K562 (cell line): ENCODE data around the gene TMEM245. TPM values are rescaled to one million over a fixed set of nuclear protein-coding genes. Genes with fewer than 3 reads are reported as not detected.

ENCODE experiments used
- CBX3 ChIP-seq, 2 experiments: IDR thresholded peaks; 1 replicate in 1 of 2; 2 replicates in 1 of 2; pipeline ENCODE4 v1.6.1; 2012; ENCODE audit warnings: inconsistent platforms in 2 of 2, low read length in 2 of 2, borderline replicate concordance in 1 of 2, control low read depth in 1 of 2
- CTBP1 ChIP-seq: fragments of 450-650 bp; IDR thresholded peaks from 2 replicates; pipeline ENCODE4 v1.6.1; 2016; ENCODE audit warnings: borderline replicate concordance
- ETV5 ChIP-seq: sonication (generic); formaldehyde crosslinking; IDR thresholded peaks from 2 replicates; pipeline ENCODE4 v1.4.0; 2020; ENCODE audit warnings: low read depth, mild to moderate bottlenecking, missing genetic modification reagents
- HMBOX1 ChIP-seq: sonication (generic); IDR thresholded peaks from 2 replicates; pipeline ENCODE4 v1.6.1; 2016
- HNRNPL ChIP-seq: fragments of 200-400 bp; formaldehyde crosslinking; IDR thresholded peaks from 2 replicates; pipeline ENCODE4 v1.6.1; 2017; ENCODE audit warnings: low read depth, mild to moderate bottlenecking, low read length
- MAZ ChIP-seq, 2 experiments: fragments of 450-650 bp in 1 of 2; sonication (generic) in 1 of 2; formaldehyde crosslinking; IDR thresholded peaks in 1 of 2; conservative IDR thresholded peaks in 1 of 2; 2 replicates each; pipeline versions ENCODE4 v1.4.0 to v1.5.0; 2020; ENCODE audit warnings: mild to moderate bottlenecking in 1 of 2, missing genetic modification reagents in 1 of 2
- MCM7 ChIP-seq, 2 experiments: fragments of 450-650 bp; IDR thresholded peaks; 2 replicates each; pipeline ENCODE4 v1.6.1; 2016 to 2018
- MED1 ChIP-seq: sonication (generic); formaldehyde crosslinking; IDR thresholded peaks from 2 replicates; pipeline ENCODE4 v1.8.1; 2023; ENCODE audit warnings: missing genetic modification reagents, borderline replicate concordance
- MEF2D ChIP-seq: conservative IDR thresholded peaks from 2 replicates; pipeline ENCODE4 v1.6.1; 2016; ENCODE audit warnings: low read depth, missing genetic modification characterization, missing compliant biosample characterization
- MTA3 ChIP-seq: fragments of 450-650 bp; formaldehyde crosslinking; IDR thresholded peaks from 2 replicates; pipeline ENCODE4 v1.6.1; 2017; ENCODE audit warnings: mild to moderate bottlenecking, borderline replicate concordance
- MYNN ChIP-seq, 2 experiments: sonication (generic); formaldehyde crosslinking in 1 of 2; IDR thresholded peaks; 2 replicates each; pipeline versions ENCODE4 v1.5.0 to v1.6.1; 2016 to 2020; ENCODE audit warnings: antibody characterized with exemption in 1 of 2, missing genetic modification reagents in 1 of 2
- NCOR1 ChIP-seq: fragments of 450-650 bp; IDR thresholded peaks from 2 replicates; pipeline ENCODE4 v1.6.1; 2016; ENCODE audit warnings: mild to moderate bottlenecking, moderate library complexity
- POLR2AphosphoS5 ChIP-seq: IDR thresholded peaks from 2 replicates; pipeline ENCODE4 v1.6.1; 2011; ENCODE audit warnings: mild to moderate bottlenecking, low read depth, low read length, moderate library complexity; ENCODE audit not compliant: control insufficient read depth, insufficient read depth
- SMARCA5 ChIP-seq: fragments of 450-650 bp; IDR thresholded peaks from 2 replicates; pipeline ENCODE4 v1.6.1; 2016
- SOX6 ChIP-seq: fragments of 450-650 bp; IDR thresholded peaks from 2 replicates; pipeline ENCODE4 v1.6.1; 2014; ENCODE audit warnings: mild to moderate bottlenecking
- ZBED1 ChIP-seq: IDR thresholded peaks from 2 replicates; pipeline ENCODE4 v1.6.1; 2014
- ZBTB11 ChIP-seq, 3 experiments: fragments of 200-800 bp in 1 of 3; fragments of 250-450 bp in 1 of 3; fragments of 450-650 bp in 1 of 3; sonication (Bioruptor Pico) in 1 of 3; sonication (Bioruptor generic) in 1 of 3; formaldehyde crosslinking in 1 of 3; IDR thresholded peaks; 2 replicates each; pipeline versions ENCODE4 v1.6.1 to v1.8.0; 2016 to 2022; ENCODE audit warnings: mild to moderate bottlenecking in 2 of 3, missing genetic modification characterization in 2 of 3, missing compliant biosample characterization in 1 of 3, moderate library complexity in 1 of 3
- polyA plus RNA-seq, 8 experiments: library from polyadenylated mRNA; depleted of rRNA in 4 of 8; stranded (reverse) in 5 of 8; unstranded in 3 of 8; fragments of >200 nt; fragmentation: Nextera tagmentation in 2 of 8; fragmentation: Illumina TruSeq in 1 of 8; extraction: Ambion mirVana in 2 of 8; extraction: Trizol in 1 of 8; gene quantifications; 2 replicates each; pipeline versions ENCODE4 v1.2.1 to v1.2.3, GENCODE V29; 2011 to 2014; ENCODE audit warnings: inconsistent platforms in 1 of 8, missing spikeins in 1 of 8
- total RNA-seq, 7 experiments: library from RNA; depleted of rRNA in 6 of 7; stranded (reverse); fragments of >200 nt in 6 of 7; fragmentation: Illumina TruSeq in 2 of 7; extraction: Trizol in 2 of 7; gene quantifications; 2 replicates each; pipeline versions ENCODE4 v1.2.1 to v1.2.3, GENCODE V29; 2011 to 2021; ENCODE audit warnings: low replicate concordance in 1 of 7
- TF ChIP-seq, protein P1 (sequence below): sonication (generic); formaldehyde crosslinking; IDR thresholded peaks from 2 replicates; pipeline ENCODE4 v1.8.1; 2023; ENCODE audit warnings: mild to moderate bottlenecking, missing genetic modification reagents
- TF ChIP-seq, protein P2 (sequence below): fragments of 450-650 bp; conservative IDR thresholded peaks from 2 replicates; pipeline ENCODE4 v1.6.1; 2016; ENCODE audit warnings: missing genetic modification characterization, low read depth, mild to moderate bottlenecking, missing compliant biosample characterization, moderate library complexity

TMEM245 gene
- total and polyA plus RNA-seq, 9 of the 15 experiments (the other 6 are each of a cell fraction or from before 2014, with no cell fraction given) = 8.5 to 43.2 (median 24.3) TPM

DNA sequence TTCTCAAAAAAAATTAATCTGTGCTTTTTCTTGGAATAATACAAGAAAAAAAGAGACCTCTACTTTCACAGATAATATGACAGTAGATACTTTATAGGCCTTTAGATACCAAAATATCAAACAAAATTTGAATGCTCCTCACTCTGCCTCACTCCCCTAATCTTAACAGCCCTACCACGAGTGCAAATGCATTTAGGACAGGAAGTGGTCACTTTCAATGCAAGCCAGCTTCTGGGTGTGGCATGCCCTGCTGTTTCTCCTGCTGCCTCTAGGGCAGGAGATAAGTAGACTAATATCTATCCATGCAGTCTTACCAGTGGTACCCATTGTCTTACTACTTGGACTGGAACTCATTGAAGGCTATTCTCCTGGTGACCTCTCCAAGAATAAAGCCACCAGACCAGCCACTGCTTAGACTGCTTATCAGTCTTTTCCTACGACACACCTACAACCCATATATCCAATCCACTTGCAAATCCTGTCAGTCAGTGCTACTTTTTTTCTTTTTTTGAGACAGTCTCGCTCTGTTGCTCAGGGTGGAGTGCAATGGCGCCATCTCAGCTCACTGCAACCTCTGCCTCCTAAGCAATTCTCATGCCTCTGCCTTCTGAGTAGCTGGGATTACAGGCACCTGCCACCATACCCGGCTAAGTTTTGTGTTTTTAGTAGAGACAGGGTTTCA, 24.3 kb upstream of the TMEM245 start (continued):
- peak; percentile 59 for TF ChIP-seq SOX6
- TF ChIP-seq, protein P1, sequence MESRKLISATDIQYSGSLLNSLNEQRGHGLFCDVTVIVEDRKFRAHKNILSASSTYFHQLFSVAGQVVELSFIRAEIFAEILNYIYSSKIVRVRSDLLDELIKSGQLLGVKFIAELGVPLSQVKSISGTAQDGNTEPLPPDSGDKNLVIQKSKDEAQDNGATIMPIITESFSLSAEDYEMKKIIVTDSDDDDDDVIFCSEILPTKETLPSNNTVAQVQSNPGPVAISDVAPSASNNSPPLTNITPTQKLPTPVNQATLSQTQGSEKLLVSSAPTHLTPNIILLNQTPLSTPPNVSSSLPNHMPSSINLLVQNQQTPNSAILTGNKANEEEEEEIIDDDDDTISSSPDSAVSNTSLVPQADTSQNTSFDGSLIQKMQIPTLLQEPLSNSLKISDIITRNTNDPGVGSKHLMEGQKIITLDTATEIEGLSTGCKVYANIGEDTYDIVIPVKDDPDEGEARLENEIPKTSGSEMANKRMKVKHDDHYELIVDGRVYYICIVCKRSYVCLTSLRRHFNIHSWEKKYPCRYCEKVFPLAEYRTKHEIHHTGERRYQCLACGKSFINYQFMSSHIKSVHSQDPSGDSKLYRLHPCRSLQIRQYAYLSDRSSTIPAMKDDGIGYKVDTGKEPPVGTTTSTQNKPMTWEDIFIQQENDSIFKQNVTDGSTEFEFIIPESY = peak; percentile 45
- no peak for TF ChIP-seq MED1 (CRISPR knock-in tag)
- 0 out of 2 replicates have a peak, but pooled peaks have one; percentile 29 for TF ChIP-seq ETV5
- peak in 1 of 3 experiments; percentile 65; a peak in 1 of 6 replicates for TF ChIP-seq ZBTB11 (CRISPR knock-in tag; IDR thresholded peaks at IDR 0.05)
- peak in 1 of 2 experiments; percentile 61; a peak in 1 of 3 replicates for TF ChIP-seq CBX3 (IDR thresholded peaks at IDR 0.05; ENCODE audit: borderline replicate concordance in 1 of 2, low read length in 2 of 2)
- TF ChIP-seq, protein P2, sequence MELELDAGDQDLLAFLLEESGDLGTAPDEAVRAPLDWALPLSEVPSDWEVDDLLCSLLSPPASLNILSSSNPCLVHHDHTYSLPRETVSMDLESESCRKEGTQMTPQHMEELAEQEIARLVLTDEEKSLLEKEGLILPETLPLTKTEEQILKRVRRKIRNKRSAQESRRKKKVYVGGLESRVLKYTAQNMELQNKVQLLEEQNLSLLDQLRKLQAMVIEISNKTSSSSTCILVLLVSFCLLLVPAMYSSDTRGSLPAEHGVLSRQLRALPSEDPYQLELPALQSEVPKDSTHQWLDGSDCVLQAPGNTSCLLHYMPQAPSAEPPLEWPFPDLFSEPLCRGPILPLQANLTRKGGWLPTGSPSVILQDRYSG (tag) = no peak
- no peak for TF ChIP-seq MYNN (IDR thresholded peaks at IDR 0.05)
- no peak for TF ChIP-seq MYNN (CRISPR knock-in tag; IDR thresholded peaks at IDR 0.05)
- 0 out of 2 replicates have a peak, but pooled peaks have one; percentile 33 for TF ChIP-seq HNRNPL
- peak; percentile 51; the same call in 1 of the 2 replicates for TF ChIP-seq SMARCA5
- TF ChIP-seq NCOR1 = peak; percentile 32; the same call in 1 of the 2 replicates
- TF ChIP-seq MAZ (CRISPR knock-in tag; conservative IDR thresholded peaks at IDR 0.05 in 1 of 2, IDR thresholded peaks at IDR 0.05 in 1 of 2) = peak in 1 of 2 experiments; percentile 51; a peak in 2 of 4 replicates
- no peak for TF ChIP-seq MEF2D (tag)
- 0 out of 4 replicates have a peak, but pooled peaks of 1 of the 2 experiments have one; percentile 13 for TF ChIP-seq MCM7 (IDR thresholded peaks at IDR 0.05)
- TF ChIP-seq ZBED1 = no peak
- TF ChIP-seq MTA3 = 0 out of 2 replicates have a peak, but pooled peaks have one; percentile 33
- TF ChIP-seq POLR2AphosphoS5 = 0 out of 2 replicates have a peak, but pooled peaks have one; percentile 53
- peak; percentile 74 for TF ChIP-seq CTBP1
- TF ChIP-seq HMBOX1 = peak; percentile 84
